Neural progenitor cell (in vitro differentiated cells): ENCODE measurements around the gene SDF4. TPM values are rescaled to one million over a fixed set of nuclear protein-coding genes. Genes with fewer than 3 reads are reported as not detected.
A peak's percentile ranks its signal among the peaks of the same experiment; 100 is the strongest.

Experiments
- DNase-seq: peaks from one replicate; pipeline ENCODE4 v3.0.0-alpha.2; 2016; ENCODE audit warnings: low spot score
- H2AFZ ChIP-seq: fragments of 200-600 bp; sonication (generic); replicated peaks from 2 replicates; pipeline ENCODE4 v1.6.1; 2016; ENCODE audit warnings: antibody characterized with exemption
- H3F3A ChIP-seq: fragments of 200-600 bp; sonication (generic); 2 replicates; pipeline ENCODE4 v1.6.1; 2016; ENCODE audit warnings: antibody characterized with exemption, low read depth
- H3K27ac ChIP-seq: fragments of 200-600 bp; sonication (generic); 2 replicates; pipeline ENCODE4 v1.5.1; 2016; ENCODE audit warnings: mild to moderate bottlenecking
- H3K27me3 ChIP-seq: fragments of 200-600 bp; sonication (generic); 2 replicates; pipeline ENCODE4 v1.6.1; 2016; ENCODE audit warnings: mild to moderate bottlenecking, moderate library complexity
- H3K36me3 ChIP-seq: fragments of 200-600 bp; sonication (generic); 2 replicates; pipeline ENCODE4 v1.5.1; 2016
- H3K4me1 ChIP-seq: fragments of 200-600 bp; sonication (generic); 2 replicates; pipeline ENCODE4 v1.6.1; 2016; ENCODE audit warnings: mixed run types
- H3K4me2 ChIP-seq: fragments of 200-600 bp; sonication (generic); 2 replicates; pipeline ENCODE4 v1.6.1; 2016
- H3K4me3 ChIP-seq: fragments of 200-600 bp; sonication (generic); 2 replicates; pipeline ENCODE4 v1.5.1; 2016
- H3K79me2 ChIP-seq: fragments of 200-600 bp; sonication (generic); 2 replicates; pipeline ENCODE4 v1.6.1; 2016; ENCODE audit warnings: low read depth
- H3K9ac ChIP-seq: fragments of 200-600 bp; sonication (generic); 2 replicates; pipeline ENCODE4 v1.6.1; 2016
- H3K9me3 ChIP-seq: fragments of 200-600 bp; sonication (generic); 2 replicates; pipeline ENCODE4 v1.5.1; 2016; ENCODE audit warnings: low read depth
- H4K20me1 ChIP-seq: fragments of 200-600 bp; sonication (generic); 2 replicates; pipeline ENCODE4 v1.6.1; 2016; ENCODE audit warnings: low read depth
- H3K27ac Mint-ChIP-seq: 3 replicates; pipeline ENCODE4 v1.8.0; 2021; ENCODE audit warnings: mixed read lengths
- H3K27me3 Mint-ChIP-seq: 2 replicates; pipeline ENCODE4 v1.8.0; 2022; ENCODE audit warnings: low read depth, mild to moderate bottlenecking, inconsistent platforms, moderate library complexity, mixed read lengths; ENCODE audit not compliant: insufficient read depth
- H3K36me3 Mint-ChIP-seq: 3 replicates; pipeline ENCODE4 v1.8.0; 2021; ENCODE audit warnings: mixed read lengths
- H3K4me1 Mint-ChIP-seq: 3 replicates; pipeline ENCODE4 v1.8.0; 2021; ENCODE audit warnings: mixed read lengths
- H3K4me3 Mint-ChIP-seq: 3 replicates; pipeline ENCODE4 v1.8.0; 2021; ENCODE audit warnings: mild to moderate bottlenecking, moderate library complexity, mixed read lengths
- H3K9me3 Mint-ChIP-seq: 3 replicates; pipeline ENCODE4 v1.8.0; 2020; ENCODE audit warnings: mixed read lengths
- CTCF ChIP-seq: fragments of 200-600 bp; sonication (generic); IDR thresholded peaks from 2 replicates; pipeline ENCODE4 v1.5.1; 2017; ENCODE audit warnings: antibody characterized with exemption, mild to moderate bottlenecking
- EZH2 ChIP-seq: fragments of 200-600 bp; sonication (generic); IDR thresholded peaks from 2 replicates; pipeline ENCODE4 v1.6.1; 2017; ENCODE audit warnings: antibody characterized with exemption, mild to moderate bottlenecking, moderate library complexity
- EZH2phosphoT487 ChIP-seq: fragments of 200-600 bp; sonication (generic); IDR thresholded peaks from 2 replicates; pipeline ENCODE4 v1.6.1; 2017; ENCODE audit warnings: antibody characterized with exemption
- total RNA-seq: library from RNA; depleted of rRNA; stranded (reverse); fragments of >200 nt; gene quantifications from 2 replicates; pipeline ENCODE4 v1.2.3, GENCODE V29; 2015; ENCODE audit warnings: low replicate concordance

The SDF4 gene
- total RNA-seq, 1 donor from 2014 or later = 16.6 TPM

GRCh38 chr1:1169429-1170214, 62.2 kb downstream of the SDF4 start:
- Histone ChIP-seq H2AFZ (no peak overlapping the region), H4K20me1 (no peaks in the 10 kb centered on the region), H3K27ac (no peak overlapping the region), H3K4me3 (no peak overlapping the region), H3K27me3 (peaks cover 16% of the 10 kb centered on the region), H3F3A (peaks cover 15% of the 10 kb centered on the region), H3K79me2 (no peaks in the 10 kb centered on the region), H3K9ac (no peak overlapping the region), H3K9me3 (no peaks in the 10 kb centered on the region), H3K4me1 (peaks cover 25% of the 10 kb centered on the region), H3K36me3 (no peaks in the 10 kb centered on the region), H3K4me2 (no peak overlapping the region)
- H3K27me3 Mint-ChIP-seq = peaks cover 5% of the 10 kb centered on the region
- H3K4me1 Mint-ChIP-seq = peaks cover 20% of the 10 kb centered on the region
- no peaks in the 10 kb centered on the region for H3K9me3 Mint-ChIP-seq
- H3K27ac Mint-ChIP-seq = peak overlapping the region; percentile 74
- TF ChIP-seq EZH2 (no peak), CTCF (no peak), EZH2phosphoT487 (no peak)
- DNase-seq = no peak
- no peaks in the 10 kb centered on the region for H3K36me3 Mint-ChIP-seq
- H3K4me3 Mint-ChIP-seq = peak overlapping the region; percentile 59

- Mint-ChIP-seq H3K4me1 (peaks cover 20% of the 10 kb centered on the region), H3K36me3 (no peaks in the 10 kb centered on the region), H3K27ac (no peak overlapping the region), H3K4me3 (no peak overlapping the region), H3K27me3 (peaks cover 8% of the 10 kb centered on the region), H3K9me3 (no peaks in the 10 kb centered on the region)
- TF ChIP-seq EZH2phosphoT487 (no peak), CTCF (no peak), EZH2 (no peak)
- no peak for DNase-seq
- Histone ChIP-seq H3K27ac (no peak overlapping the region), H3K9me3 (no peaks in the 10 kb centered on the region), H3K4me3 (no peak overlapping the region), H3K9ac (no peak overlapping the region), H3K4me2 (no peak overlapping the region), H3F3A (peaks cover 17% of the 10 kb centered on the region), H3K27me3 (peaks cover 20% of the 10 kb centered on the region), H3K79me2 (no peaks in the 10 kb centered on the region), H3K36me3 (no peaks in the 10 kb centered on the region), H2AFZ (no peak overlapping the region), H3K4me1 (peaks cover 28% of the 10 kb centered on the region), H4K20me1 (no peaks in the 10 kb centered on the region)
Measured at GRCh38 chr1:1168451-1169411, 63.1 kb downstream of the SDF4 start.

GRCh38 chr1:1167841-1168450, 63.9 kb downstream of the SDF4 start:
- H3K27me3 Mint-ChIP-seq = peaks cover 9% of the 10 kb centered on the region
- H3K9me3 Mint-ChIP-seq = no peaks in the 10 kb centered on the region
- no peak overlapping the region for H3K4me2 ChIP-seq
- peaks cover 17% of the 10 kb centered on the region for H3F3A ChIP-seq
- no peak overlapping the region for H3K27ac ChIP-seq
- H3K4me3 Mint-ChIP-seq = no peak overlapping the region
- no peak overlapping the region for H2AFZ ChIP-seq
- H3K4me1 Mint-ChIP-seq = peaks cover 16% of the 10 kb centered on the region
- no peak for TF ChIP-seq EZH2phosphoT487
- TF ChIP-seq EZH2 = no peak
- no peak for TF ChIP-seq CTCF
- no peaks in the 10 kb centered on the region for H3K36me3 ChIP-seq
- H3K79me2 ChIP-seq = no peaks in the 10 kb centered on the region
- DNase-seq = no peak
- no peak overlapping the region for H3K27ac Mint-ChIP-seq
- peaks cover 20% of the 10 kb centered on the region for H3K4me1 ChIP-seq
- H3K27me3 ChIP-seq = peaks cover 28% of the 10 kb centered on the region
- H4K20me1 ChIP-seq = no peaks in the 10 kb centered on the region
- H3K4me3 ChIP-seq = no peak overlapping the region
- no peak overlapping the region for H3K9ac ChIP-seq
- H3K9me3 ChIP-seq = no peaks in the 10 kb centered on the region
- H3K36me3 Mint-ChIP-seq = no peaks in the 10 kb centered on the region
